ENCODE results near the gene SP3. TPM values are rescaled to one million over a fixed set of nuclear protein-coding genes. Genes with fewer than 3 reads are reported as not detected.

Gene SP3
- total and polyA plus RNA-seq, 2 of the 8 experiments (the other 6 are each of a cell fraction or from before 2014, with no cell fraction given), result 31.0 to 92.1 TPM

- no peak overlapping the region for H2BK15ac ChIP-seq (ENCODE audit: low read length)
- no peaks in the 10 kb centered on the region; a peak in 1 of 8 replicates for H3K36me3 ChIP-seq (ENCODE audit: control insufficient read depth in 2 of 4, insufficient read depth in 4 of 4, low read length in 3 of 4)
- FAIRE-seq (no peak), DNase-seq (ENCODE audit: low read depth in 1 of 2, low spot score in 2 of 2) (no peak)
- H3K27me3 ChIP-seq (replicated peaks in 1 of 4; ENCODE audit: control insufficient read depth in 3 of 4, extremely low read depth in 1 of 4, insufficient read depth in 3 of 4, low read length in 3 of 4), result no peaks in the 10 kb centered on the region
- ChIA-PET CTCF (ENCODE audit: partially characterized antibody) (interaction anchor here (0.6 kb wide), 1 partner anchor 520 kb away, joined by 3 read pairs; no protein-coding TSS in a partner anchor), POLR2A (ENCODE audit: partially characterized antibody) (interaction anchor here (1.0 kb wide), 1 partner anchor 9 kb away, joined by 3 read pairs; no protein-coding TSS in a partner anchor)
- H3K56ac ChIP-seq (replicated peaks; ENCODE audit: insufficient read length, low read depth, low read length), result no peak overlapping the region
- WGBS, 2 experiments (ENCODE audit: extremely low coverage in 1 of 2, insufficient coverage in 1 of 2, insufficient read length in 1 of 2, insufficient replicate concordance in 2 of 2, low coverage in 1 of 2, low lambda C conversion rate in 2 of 2, missing lambda C conversion rate in 1 of 2), result 89% methylated on average over 2 of the region's 2 CpGs; no CpG with 5 or more reads in 1 of the 2 experiments
- no peak overlapping the region for H3K4me3 ChIP-seq (ENCODE audit: extremely low read depth in 1 of 4, insufficient read depth in 2 of 4, low read depth in 3 of 4, low read length in 4 of 4)
- TF ChIP-seq SAP30 (IDR thresholded peaks at IDR 0.05; ENCODE audit: insufficient read depth, insufficient replicate concordance, low read length), result no peak
- no peak for TF ChIP-seq CHD2 (IDR thresholded peaks at IDR 0.05; ENCODE audit: low read length)
- no peak for TF ChIP-seq CTCF (IDR thresholded peaks at IDR 0.05; ENCODE audit: control extremely low read depth in 1 of 3, insufficient read depth in 1 of 3, low read depth in 1 of 3, low read length in 3 of 3)
- H3K9me3 ChIP-seq (ENCODE audit: insufficient read depth in 2 of 2, low read depth in 1 of 2, low read length in 1 of 2), result no peaks in the 10 kb centered on the region
- H4K20me1 ChIP-seq (replicated peaks in 1 of 2; ENCODE audit: control insufficient read depth in 1 of 2, insufficient read depth in 2 of 2, low read length in 2 of 2), result peaks cover 9 to 10% of the 10 kb centered on the region in 2 experiments
- no peak overlapping the region for H3K9ac ChIP-seq (replicated peaks in 1 of 4; ENCODE audit: extremely low read depth in 1 of 4, low read depth in 3 of 4, low read length in 3 of 4)
- H3K14ac ChIP-seq (ENCODE audit: insufficient read length), result no peak overlapping the region
- peaks cover 3 to 98% of the 10 kb centered on the region in 2 experiments; a peak in 3 of 4 replicates for H3K79me2 ChIP-seq (ENCODE audit: control insufficient read depth in 1 of 2, insufficient read depth in 2 of 2, low read length in 2 of 2)
- H2BK120ac ChIP-seq (replicated peaks; ENCODE audit: low read depth, low read length), result no peak overlapping the region
- H3K4me1 ChIP-seq (replicated peaks in 1 of 4; ENCODE audit: control insufficient read depth in 3 of 4, insufficient read depth in 4 of 4, low read length in 3 of 4), result peaks cover 0 to 3% (median 0%) of the 10 kb centered on the region in 4 experiments; a peak in 1 of 7 replicates
- H2AFZ ChIP-seq (ENCODE audit: low read length), result no peak overlapping the region
- no peak overlapping the region for H2BK20ac ChIP-seq (ENCODE audit: low read length)
- no peak overlapping the region for H4K5ac ChIP-seq (ENCODE audit: insufficient read length, low read depth, low read length)
- peaks cover 10% of the 10 kb centered on the region for H3K79me1 ChIP-seq (ENCODE audit: low read depth, low read length)
- no peak overlapping the region for H3K23ac ChIP-seq (ENCODE audit: insufficient read length)
- H3K18ac ChIP-seq (ENCODE audit: extremely low read depth, low read length), result no peak overlapping the region
- no peak overlapping the region for H2BK12ac ChIP-seq (ENCODE audit: low read depth, low read length)
- H4K8ac ChIP-seq (ENCODE audit: extremely low read depth, insufficient read depth, low read length), result no peak overlapping the region
- no peak overlapping the region for H3K4me2 ChIP-seq (ENCODE audit: insufficient read depth in 1 of 2, low read depth in 2 of 2, low read length in 2 of 2)
- H3K27ac ChIP-seq (ENCODE audit: low read depth, low read length), result no peak overlapping the region
- H2AK5ac ChIP-seq (ENCODE audit: low read depth, low read length), result no peak overlapping the region
- H3K23me2 ChIP-seq (ENCODE audit: low read depth, low read length), result no peaks in the 10 kb centered on the region; the same call in 1 of the 2 replicates
- H3K4ac ChIP-seq (replicated peaks; ENCODE audit: insufficient read length, low read depth, low read length), result no peak overlapping the region
- H4K91ac ChIP-seq (replicated peaks; ENCODE audit: insufficient read length, low read length), result no peak overlapping the region
- no peak overlapping the region for H2BK5ac ChIP-seq (ENCODE audit: low read depth, low read length)
These were observed 33.4 kb downstream of the SP3 start for GRCh38 chr2:173931751-173932150.

Measured in H1 (cell line).